ENCODE measurements around the gene SPEF1.
A peak's percentile ranks its signal among the peaks of the same experiment; 100 is the strongest.

Gene SPEF1

DNA sequence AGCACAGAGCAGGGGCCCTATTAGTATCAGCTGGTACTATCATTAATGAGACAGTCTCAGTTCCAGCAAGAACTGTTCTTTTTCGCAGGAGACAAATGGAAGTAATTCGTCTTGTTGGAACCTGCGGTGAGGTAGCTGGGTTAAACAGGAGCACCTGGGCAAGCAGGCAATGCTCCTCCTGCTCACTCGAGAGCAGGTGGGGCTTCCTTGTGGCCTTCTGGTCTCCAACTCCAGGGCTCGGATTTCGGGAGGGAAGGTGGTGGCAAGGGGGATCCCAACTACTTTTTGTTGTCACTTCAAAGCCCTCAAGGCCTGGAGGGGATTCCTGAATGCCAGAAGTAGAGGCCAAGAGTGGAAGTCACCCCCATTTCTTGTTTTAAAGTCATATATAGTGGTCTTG lies 1.3 kb upstream of the SPEF1 start:
- Histone ChIP-seq H3K4me1 (ENCODE audit: control insufficient read depth in 5 of 5, insufficient read depth in 5 of 5, low read length in 5 of 5) (peaks cover 4 to 57% (median 51%) of the 10 kb centered on the region in 5 donors), H3K9me3 (ENCODE audit: control insufficient read depth in 5 of 5, low read length in 5 of 5) (no peaks in the 10 kb centered on the region), H3K4me3 (ENCODE audit: low read depth in 1 of 5, low read length in 5 of 5) (no peak overlapping the region), H3K9ac (ENCODE audit: low read length in 5 of 5) (no peak overlapping the region), H3K27ac (ENCODE audit: low read depth, low read length) (no peak overlapping the region), H3K36me3 (ENCODE audit: control insufficient read depth in 5 of 5, insufficient read depth in 5 of 5, low read length in 5 of 5) (peaks cover 0 to 12% (median 6%) of the 10 kb centered on the region in 5 donors), H3K27me3 (ENCODE audit: control insufficient read depth in 5 of 5, insufficient read depth in 4 of 5, low read length in 5 of 5) (no peaks in the 10 kb centered on the region)

DNA sequence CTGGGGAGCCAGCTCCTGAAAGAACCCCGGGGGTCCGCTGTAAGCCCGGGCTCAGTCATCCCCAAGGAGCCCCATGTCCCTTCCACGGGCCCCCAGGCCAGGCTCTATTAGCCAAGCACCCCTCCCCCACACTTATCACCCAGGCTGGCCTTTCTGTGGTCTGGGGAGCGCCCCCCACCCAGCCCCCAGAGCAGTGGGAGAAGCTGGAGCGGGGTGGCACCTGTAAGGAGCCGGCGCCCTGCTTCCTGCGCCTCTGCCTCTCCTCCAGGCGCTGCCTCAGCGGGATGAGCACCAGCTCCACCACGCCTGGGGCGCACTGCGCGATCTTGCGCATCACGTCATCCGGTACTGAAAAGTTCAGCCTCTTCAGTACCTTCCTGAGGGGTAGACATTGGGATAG lies 2.3 kb downstream of the SPEF1 start:
- Histone ChIP-seq H3K4me1 (ENCODE audit: control insufficient read depth in 5 of 5, insufficient read depth in 5 of 5, low read length in 5 of 5) (peaks cover 0 to 36% (median 30%) of the 10 kb centered on the region in 5 donors), H3K36me3 (ENCODE audit: control insufficient read depth in 5 of 5, insufficient read depth in 5 of 5, low read length in 5 of 5) (peaks cover 0 to 8% (median 0%) of the 10 kb centered on the region in 5 donors), H3K9me3 (ENCODE audit: control insufficient read depth in 5 of 5, low read length in 5 of 5) (peaks cover 0 to 4% (median 0%) of the 10 kb centered on the region in 5 donors), H3K9ac (ENCODE audit: low read length in 5 of 5) (no peak overlapping the region), H3K27me3 (ENCODE audit: control insufficient read depth in 5 of 5, insufficient read depth in 4 of 5, low read length in 5 of 5) (no peaks in the 10 kb centered on the region), H3K4me3 (ENCODE audit: low read depth in 1 of 5, low read length in 5 of 5) (no peak overlapping the region), H3K27ac (ENCODE audit: low read depth, low read length) (no peak overlapping the region)

DNA sequence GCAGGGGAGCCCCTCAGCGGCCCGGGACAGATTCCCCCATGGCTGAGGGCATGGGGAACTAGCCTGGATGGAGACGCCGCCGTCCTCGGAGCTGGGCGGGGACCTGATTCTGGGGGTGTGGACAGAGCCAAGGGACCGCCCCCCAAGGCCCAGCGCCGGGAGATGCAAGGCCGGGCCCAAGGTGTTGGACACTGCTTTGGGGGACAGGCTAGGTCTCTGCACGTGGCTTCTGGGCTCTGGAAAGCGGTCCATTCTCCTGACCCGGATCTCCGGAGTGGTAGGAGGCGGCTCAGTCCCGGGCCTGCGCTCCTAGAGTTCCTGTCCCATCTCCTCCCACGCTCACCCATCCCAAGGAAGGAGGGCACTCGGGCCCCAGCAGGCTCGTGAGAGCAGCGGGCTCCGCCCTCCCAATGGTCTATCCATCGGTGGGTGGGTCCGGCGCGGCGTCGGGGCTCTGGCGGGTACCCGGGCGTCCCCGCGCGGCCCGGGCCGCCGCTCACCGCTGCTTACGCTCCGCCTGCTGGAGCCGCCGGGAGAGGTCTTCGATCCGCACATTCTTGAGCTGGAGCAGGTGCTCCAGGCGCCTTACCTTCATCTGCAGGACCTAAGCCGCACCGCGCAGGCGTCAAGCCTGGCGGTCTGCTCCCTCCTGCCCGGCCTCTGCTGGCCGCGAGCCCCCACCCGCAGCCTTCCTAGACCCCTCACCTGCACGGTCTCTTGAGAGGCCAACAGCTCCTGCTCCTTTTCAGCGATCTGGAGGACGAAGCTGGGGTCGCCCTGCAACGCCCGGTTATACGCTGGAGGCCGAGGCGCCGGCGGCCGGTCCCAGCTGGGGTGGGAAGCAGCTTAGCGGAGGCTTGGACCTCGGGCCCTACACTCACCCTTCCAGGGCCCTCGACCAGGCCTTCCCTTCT lies 3.3 kb downstream of the SPEF1 start:
- Histone ChIP-seq H3K9ac (ENCODE audit: low read length in 5 of 5) (peak overlapping the region in 4 of 5 donors; percentile 43 to 68 (median 54)), H3K9me3 (ENCODE audit: control insufficient read depth in 5 of 5, low read length in 5 of 5) (peaks cover 0 to 4% (median 0%) of the 10 kb centered on the region in 5 donors), H3K27me3 (ENCODE audit: control insufficient read depth in 5 of 5, insufficient read depth in 4 of 5, low read length in 5 of 5) (no peaks in the 10 kb centered on the region), H3K27ac (ENCODE audit: low read depth, low read length) (no peak overlapping the region), H3K36me3 (ENCODE audit: control insufficient read depth in 5 of 5, insufficient read depth in 5 of 5, low read length in 5 of 5) (peaks cover 0 to 3% (median 0%) of the 10 kb centered on the region in 5 donors), H3K4me1 (ENCODE audit: control insufficient read depth in 5 of 5, insufficient read depth in 5 of 5, low read length in 5 of 5) (peaks cover 0 to 27% (median 23%) of the 10 kb centered on the region in 5 donors), H3K4me3 (ENCODE audit: low read depth in 1 of 5, low read length in 5 of 5) (peak overlapping the region in 4 of 5 donors; percentile 59 to 72 (median 67))

DNA sequence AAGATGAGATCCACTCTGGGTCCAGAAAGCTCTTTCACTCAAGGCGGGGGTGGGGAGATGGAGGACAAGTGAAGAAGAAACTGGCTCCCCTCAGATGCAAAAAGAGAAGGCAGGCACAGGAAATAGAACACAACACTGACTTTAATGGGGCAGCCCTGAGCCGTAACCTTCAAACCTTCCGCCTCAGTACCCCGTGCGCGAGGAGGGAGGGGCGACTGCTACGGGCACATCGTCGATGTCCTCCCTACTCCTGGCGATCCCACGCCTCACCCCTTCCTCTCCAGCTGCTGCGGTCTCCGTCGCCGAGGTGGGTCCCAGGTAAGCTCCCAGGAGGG lies 3.9 kb downstream of the SPEF1 start:
- Histone ChIP-seq H3K9me3 (ENCODE audit: control insufficient read depth in 5 of 5, low read length in 5 of 5) (peaks cover 0 to 4% (median 0%) of the 10 kb centered on the region in 5 donors), H3K27ac (ENCODE audit: low read depth, low read length) (no peak overlapping the region), H3K36me3 (ENCODE audit: control insufficient read depth in 5 of 5, insufficient read depth in 5 of 5, low read length in 5 of 5) (no peaks in the 10 kb centered on the region), H3K4me1 (ENCODE audit: control insufficient read depth in 5 of 5, insufficient read depth in 5 of 5, low read length in 5 of 5) (peaks cover 0 to 27% (median 23%) of the 10 kb centered on the region in 5 donors), H3K4me3 (ENCODE audit: low read depth in 1 of 5, low read length in 5 of 5) (peak overlapping the region in 4 of 5 donors; percentile 59 to 72 (median 67)), H3K27me3 (ENCODE audit: control insufficient read depth in 5 of 5, insufficient read depth in 4 of 5, low read length in 5 of 5) (no peaks in the 10 kb centered on the region), H3K9ac (ENCODE audit: low read length in 5 of 5) (peak overlapping the region in 3 of 5 donors; percentile 45 to 68 (median 63))

DNA sequence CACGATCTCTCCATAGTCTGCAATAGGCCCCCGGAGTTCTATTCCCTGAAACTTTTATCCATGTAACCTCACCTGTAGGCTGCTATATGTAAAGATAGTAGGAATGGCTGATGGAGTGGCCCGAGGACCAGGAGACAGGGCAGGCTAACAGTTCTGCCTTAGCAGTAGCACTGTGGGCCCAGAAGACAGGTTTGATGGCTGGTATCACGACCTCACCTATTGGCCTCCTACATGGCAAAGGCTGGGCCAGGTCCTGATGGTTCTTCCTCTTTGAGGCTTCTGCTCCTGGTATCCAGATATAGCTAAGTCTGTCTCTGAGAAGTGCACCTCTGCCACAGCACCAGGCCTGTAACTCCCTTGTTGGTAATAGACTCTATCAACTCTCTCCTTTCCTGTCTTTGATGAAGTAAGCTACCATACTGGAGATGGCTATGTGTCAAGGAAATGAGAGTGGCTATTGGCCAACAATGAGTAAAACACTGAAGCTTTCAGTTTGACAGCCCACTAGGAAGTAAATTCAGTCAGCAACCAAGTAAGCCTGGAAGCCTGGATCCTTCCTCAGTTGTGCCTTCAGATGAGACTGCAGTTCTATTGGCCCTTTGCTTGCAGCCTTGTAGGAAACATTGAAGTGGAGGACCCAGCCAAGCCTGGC lies 5.7 kb downstream of the SPEF1 start:
- Histone ChIP-seq H3K4me3 (ENCODE audit: low read depth in 1 of 5, low read length in 5 of 5) (no peak overlapping the region), H3K27ac (ENCODE audit: low read depth, low read length) (no peak overlapping the region), H3K9ac (ENCODE audit: low read length in 5 of 5) (no peak overlapping the region), H3K9me3 (ENCODE audit: control insufficient read depth in 5 of 5, low read length in 5 of 5) (peaks cover 0 to 4% (median 0%) of the 10 kb centered on the region in 5 donors), H3K4me1 (ENCODE audit: control insufficient read depth in 5 of 5, insufficient read depth in 5 of 5, low read length in 5 of 5) (peaks cover 0 to 17% (median 16%) of the 10 kb centered on the region in 5 donors), H3K27me3 (ENCODE audit: control insufficient read depth in 5 of 5, insufficient read depth in 4 of 5, low read length in 5 of 5) (no peaks in the 10 kb centered on the region), H3K36me3 (ENCODE audit: control insufficient read depth in 5 of 5, insufficient read depth in 5 of 5, low read length in 5 of 5) (no peaks in the 10 kb centered on the region)

DNA sequence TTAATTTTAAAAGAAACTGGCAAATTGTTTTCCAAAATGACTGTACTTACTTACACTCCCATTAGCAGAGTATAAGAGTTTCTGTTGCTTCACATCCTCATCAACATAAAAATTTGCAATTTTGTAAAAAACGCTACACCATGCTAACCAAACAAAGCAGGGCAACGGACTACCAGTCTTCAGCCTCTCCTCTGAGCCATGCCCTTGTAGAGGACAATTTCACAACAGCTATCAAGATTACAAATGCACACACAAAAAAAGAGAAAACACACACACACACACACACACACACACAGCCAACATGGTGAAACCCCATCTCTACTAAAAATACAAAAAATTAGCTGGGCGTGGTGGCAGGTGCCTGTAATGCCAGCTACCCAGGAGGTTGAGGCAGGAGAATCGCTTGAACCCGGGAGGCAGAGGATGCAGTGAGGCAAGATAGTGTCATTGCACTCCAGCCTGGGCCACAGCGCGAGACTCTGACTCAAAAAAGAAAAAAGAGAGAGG lies 9.6 kb downstream of the SPEF1 start:
- no peak overlapping the region for H3K27ac ChIP-seq (ENCODE audit: low read depth, low read length)
- peaks cover 1 to 24% (median 23%) of the 10 kb centered on the region in 5 donors for H3K4me1 ChIP-seq (ENCODE audit: control insufficient read depth in 5 of 5, insufficient read depth in 5 of 5, low read length in 5 of 5)
- H3K36me3 ChIP-seq (ENCODE audit: control insufficient read depth in 5 of 5, insufficient read depth in 5 of 5, low read length in 5 of 5): no peaks in the 10 kb centered on the region
- no peak overlapping the region for H3K9ac ChIP-seq (ENCODE audit: low read length in 5 of 5)
- no peaks in the 10 kb centered on the region for H3K27me3 ChIP-seq (ENCODE audit: control insufficient read depth in 5 of 5, insufficient read depth in 4 of 5, low read length in 5 of 5)
- peaks cover 0 to 4% (median 0%) of the 10 kb centered on the region in 5 donors for H3K9me3 ChIP-seq (ENCODE audit: control insufficient read depth in 5 of 5, low read length in 5 of 5)
- H3K4me3 ChIP-seq (ENCODE audit: low read depth in 1 of 5, low read length in 5 of 5): no peak overlapping the region

GRCh38 chr20:3768342-3769130 lies 12.7 kb downstream of the SPEF1 start:
- H3K27ac ChIP-seq (ENCODE audit: low read depth, low read length): peak overlapping the region; percentile 60
- no peaks in the 10 kb centered on the region for H3K36me3 ChIP-seq (ENCODE audit: control insufficient read depth in 5 of 5, insufficient read depth in 5 of 5, low read length in 5 of 5)
- H3K4me1 ChIP-seq (ENCODE audit: control insufficient read depth in 5 of 5, insufficient read depth in 5 of 5, low read length in 5 of 5): peaks cover 12 to 55% (median 54%) of the 10 kb centered on the region in 5 donors
- H3K4me3 ChIP-seq (ENCODE audit: low read depth in 1 of 5, low read length in 5 of 5): peak overlapping the region in 4 of 5 donors; percentile 72 to 87 (median 76)
- no peaks in the 10 kb centered on the region for H3K27me3 ChIP-seq (ENCODE audit: control insufficient read depth in 5 of 5, insufficient read depth in 4 of 5, low read length in 5 of 5)
- H3K9ac ChIP-seq (ENCODE audit: low read length in 5 of 5): peak overlapping the region in 4 of 5 donors; percentile 64 to 82 (median 79)
- no peaks in the 10 kb centered on the region for H3K9me3 ChIP-seq (ENCODE audit: control insufficient read depth in 5 of 5, low read length in 5 of 5)

DNA sequence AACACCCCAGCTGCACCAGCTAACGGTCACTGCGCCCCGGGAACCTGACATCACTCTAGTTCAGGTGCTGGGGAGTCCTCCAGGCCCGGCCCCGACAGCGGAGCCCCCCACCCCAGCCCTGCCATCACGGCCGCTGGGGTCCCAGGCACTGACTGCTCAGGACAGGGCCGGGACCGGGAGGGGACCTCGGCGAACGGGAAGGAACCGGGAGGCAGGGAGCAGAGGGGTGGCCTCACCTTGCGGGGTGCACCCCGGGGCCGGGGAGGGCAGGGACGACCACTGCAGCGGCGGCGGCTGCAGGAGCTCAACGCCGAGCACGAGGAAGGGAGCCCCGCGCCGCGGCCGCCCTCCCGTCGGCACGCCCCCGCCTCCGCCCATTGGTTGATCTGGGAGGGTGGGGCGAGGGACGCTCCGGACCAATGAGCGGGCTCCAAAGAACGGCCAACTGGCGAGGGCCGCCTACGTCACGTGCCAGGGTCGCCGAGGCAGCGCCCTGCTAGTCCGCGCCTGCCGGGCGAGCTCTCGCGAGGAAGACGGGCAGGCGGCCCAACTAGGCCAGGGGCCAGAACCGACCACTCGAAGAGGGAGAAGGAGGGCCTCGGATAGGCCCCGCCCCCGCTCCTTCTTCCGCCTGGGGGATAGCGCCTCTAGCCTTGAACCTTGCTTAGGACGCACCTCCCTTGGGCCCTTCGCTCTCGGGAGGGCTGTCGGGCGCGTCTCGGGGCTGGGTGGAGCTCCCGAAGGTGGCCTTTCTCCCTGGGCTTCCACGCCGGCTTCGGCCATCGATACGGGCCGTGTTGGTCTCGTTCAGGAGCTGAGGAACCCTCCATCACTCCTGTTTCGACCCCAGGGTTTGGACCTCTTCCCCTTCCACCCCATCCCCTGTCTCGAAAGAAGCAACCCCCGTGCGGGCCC lies 13.6 kb downstream of the SPEF1 start, which contains the start of gene ADISSP:
Gene ADISSP, minus strand, starts transcription at position 327 of the 915 bp plus-strand sequence. CDS start 7,653 bp downstream, outside the sequence.
- Histone ChIP-seq H3K27ac (ENCODE audit: low read depth, low read length) (peak within 1 kb of the TSS; percentile 60), H3K9ac (ENCODE audit: low read length in 5 of 5) (peak within 1 kb of the TSS in 4 of 5 donors; percentile 65 to 82 (median 79)), H3K4me3 (ENCODE audit: low read depth in 1 of 5, low read length in 5 of 5) (peak within 1 kb of the TSS; percentile 66 to 87 (median 76)), H3K9me3 (ENCODE audit: control insufficient read depth in 5 of 5, low read length in 5 of 5) (no peaks in the 10 kb centered on the region), H3K36me3 (ENCODE audit: control insufficient read depth in 5 of 5, insufficient read depth in 5 of 5, low read length in 5 of 5) (no peaks in the 10 kb centered on the region), H3K4me1 (ENCODE audit: control insufficient read depth in 5 of 5, insufficient read depth in 5 of 5, low read length in 5 of 5) (peaks cover 12 to 58% (median 55%) of the 10 kb centered on the region in 5 donors), H3K27me3 (ENCODE audit: control insufficient read depth in 5 of 5, insufficient read depth in 4 of 5, low read length in 5 of 5) (no peaks in the 10 kb centered on the region)

DNA sequence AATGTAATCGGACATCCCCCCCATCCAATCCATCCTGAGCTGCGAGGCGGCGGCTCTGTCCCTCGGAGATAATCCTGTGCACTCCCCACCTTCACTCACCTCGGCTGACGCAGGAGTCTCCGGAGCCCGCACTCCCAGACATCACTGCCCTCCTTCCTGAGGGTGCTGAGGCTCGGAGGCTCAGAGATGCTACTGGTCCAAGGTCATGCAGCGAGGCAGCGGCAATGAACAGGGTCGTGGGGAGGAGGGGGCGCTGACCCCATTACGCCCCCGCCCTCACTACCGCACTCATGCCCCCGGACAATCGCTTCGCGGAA lies 14.2 kb downstream of the SPEF1 start:
- peaks cover 12 to 64% (median 60%) of the 10 kb centered on the region in 5 donors for H3K4me1 ChIP-seq (ENCODE audit: control insufficient read depth in 5 of 5, insufficient read depth in 5 of 5, low read length in 5 of 5)
- peak overlapping the region; percentile 50 for H3K27ac ChIP-seq (ENCODE audit: low read depth, low read length)
- no peaks in the 10 kb centered on the region for H3K36me3 ChIP-seq (ENCODE audit: control insufficient read depth in 5 of 5, insufficient read depth in 5 of 5, low read length in 5 of 5)
- peak overlapping the region in 4 of 5 donors; percentile 6 to 78 (median 66) for H3K9ac ChIP-seq (ENCODE audit: low read length in 5 of 5)
- H3K27me3 ChIP-seq (ENCODE audit: control insufficient read depth in 5 of 5, insufficient read depth in 4 of 5, low read length in 5 of 5): no peaks in the 10 kb centered on the region
- peak overlapping the region; percentile 66 to 87 (median 72) for H3K4me3 ChIP-seq (ENCODE audit: low read depth in 1 of 5, low read length in 5 of 5)
- H3K9me3 ChIP-seq (ENCODE audit: control insufficient read depth in 5 of 5, low read length in 5 of 5): no peaks in the 10 kb centered on the region
